ENCODE results near the gene CRIP1. TPM values are rescaled to one million over a fixed set of nuclear protein-coding genes. Genes with fewer than 3 reads are reported as not detected.

CRIP1 gene
- total RNA-seq, 1 donor from 2014 or later, result 5.2 TPM

DNA sequence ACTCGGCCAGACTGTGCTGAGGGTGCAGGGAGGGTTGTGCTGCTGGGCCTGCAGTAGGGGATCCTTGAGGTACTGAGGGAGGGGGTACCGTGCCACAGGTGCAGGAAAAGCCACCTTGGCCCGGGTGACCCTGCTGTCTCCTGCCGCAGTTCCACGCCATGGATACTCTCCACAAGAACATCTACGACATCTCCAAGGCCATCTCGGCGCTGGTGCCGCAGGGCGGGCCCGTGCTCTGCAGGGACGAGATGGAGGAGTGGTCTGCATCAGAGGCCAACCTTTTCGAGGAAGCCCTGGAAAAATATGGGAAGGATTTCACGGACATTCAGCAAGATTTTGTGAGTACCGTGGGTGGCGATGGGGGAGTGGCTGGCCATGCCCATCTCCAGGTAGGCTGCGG is 26.1 kb upstream of the CRIP1 start:
- Histone ChIP-seq H3K27me3 (ENCODE audit: control insufficient read depth in 3 of 3, insufficient read depth in 3 of 3, low read length in 3 of 3) (no peaks in the 10 kb centered on the region), H3K36me3 (ENCODE audit: control insufficient read depth in 3 of 3, insufficient read depth in 3 of 3, low read length in 3 of 3) (peaks cover 37 to 54% (median 47%) of the 10 kb centered on the region in 3 donors), H3K4me1 (ENCODE audit: control insufficient read depth in 3 of 3, insufficient read depth in 3 of 3, low read length in 3 of 3) (peaks cover 5 to 7% (median 6%) of the 10 kb centered on the region in 3 donors), H3K27ac (ENCODE audit: low read depth, low read length) (no peak overlapping the region), H3K4me3 (ENCODE audit: low read length in 3 of 3) (no peak overlapping the region), H3K9ac (ENCODE audit: low read depth in 1 of 3, low read length in 3 of 3) (no peak overlapping the region), H3K9me3 (ENCODE audit: control insufficient read depth in 3 of 3, low read length in 3 of 3) (no peaks in the 10 kb centered on the region)

GRCh38 chr14:105461903-105462302 is 24.8 kb upstream of the CRIP1 start:
- Histone ChIP-seq H3K9ac (ENCODE audit: low read depth in 1 of 3, low read length in 3 of 3) (no peak overlapping the region), H3K27me3 (ENCODE audit: control insufficient read depth in 3 of 3, insufficient read depth in 3 of 3, low read length in 3 of 3) (no peaks in the 10 kb centered on the region), H3K36me3 (ENCODE audit: control insufficient read depth in 3 of 3, insufficient read depth in 3 of 3, low read length in 3 of 3) (peaks cover 33 to 47% (median 38%) of the 10 kb centered on the region in 3 donors), H3K9me3 (ENCODE audit: control insufficient read depth in 3 of 3, low read length in 3 of 3) (no peaks in the 10 kb centered on the region), H3K4me1 (ENCODE audit: control insufficient read depth in 3 of 3, insufficient read depth in 3 of 3, low read length in 3 of 3) (peaks cover 12 to 14% (median 13%) of the 10 kb centered on the region in 3 donors), H3K4me3 (ENCODE audit: low read length in 3 of 3) (no peak overlapping the region), H3K27ac (ENCODE audit: low read depth, low read length) (no peak overlapping the region)

DNA sequence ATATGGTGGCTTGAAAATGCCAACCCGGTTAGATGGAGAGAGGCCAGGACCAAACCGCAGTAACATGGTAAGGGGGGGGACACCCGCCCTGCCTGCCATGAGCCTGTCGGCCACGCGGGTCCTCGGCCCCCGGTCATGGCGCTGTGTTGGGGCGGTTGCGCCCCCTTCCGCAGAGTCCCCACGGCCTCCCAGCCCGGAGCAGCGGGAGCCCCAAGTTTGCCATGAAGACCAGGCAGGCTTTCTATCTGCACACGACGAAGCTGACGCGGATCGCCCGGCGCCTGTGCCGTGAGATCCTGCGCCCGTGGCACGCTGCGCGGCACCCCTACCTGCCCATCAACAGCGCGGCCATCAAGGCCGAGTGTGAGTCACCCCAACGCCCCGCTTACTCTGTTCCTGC is 22.2 kb upstream of the CRIP1 start:
- Histone ChIP-seq H3K27ac (ENCODE audit: low read depth, low read length) (no peak overlapping the region), H3K4me3 (ENCODE audit: low read length in 3 of 3) (no peak overlapping the region), H3K36me3 (ENCODE audit: control insufficient read depth in 3 of 3, insufficient read depth in 3 of 3, low read length in 3 of 3) (peaks cover 31 to 47% (median 36%) of the 10 kb centered on the region in 3 donors), H3K27me3 (ENCODE audit: control insufficient read depth in 3 of 3, insufficient read depth in 3 of 3, low read length in 3 of 3) (no peaks in the 10 kb centered on the region), H3K4me1 (ENCODE audit: control insufficient read depth in 3 of 3, insufficient read depth in 3 of 3, low read length in 3 of 3) (peaks cover 25 to 36% (median 29%) of the 10 kb centered on the region in 3 donors), H3K9ac (ENCODE audit: low read depth in 1 of 3, low read length in 3 of 3) (no peak overlapping the region), H3K9me3 (ENCODE audit: control insufficient read depth in 3 of 3, low read length in 3 of 3) (no peaks in the 10 kb centered on the region)

GRCh38 chr14:105465209-105466031 is 21.3 kb upstream of the CRIP1 start:
- H3K4me1 ChIP-seq (ENCODE audit: control insufficient read depth in 3 of 3, insufficient read depth in 3 of 3, low read length in 3 of 3), result peaks cover 25 to 37% (median 32%) of the 10 kb centered on the region in 3 donors
- peaks cover 30 to 43% (median 33%) of the 10 kb centered on the region in 3 donors for H3K36me3 ChIP-seq (ENCODE audit: control insufficient read depth in 3 of 3, insufficient read depth in 3 of 3, low read length in 3 of 3)
- no peaks in the 10 kb centered on the region for H3K27me3 ChIP-seq (ENCODE audit: control insufficient read depth in 3 of 3, insufficient read depth in 3 of 3, low read length in 3 of 3)
- peak overlapping the region in 1 of 3 donors; percentile 45 for H3K9ac ChIP-seq (ENCODE audit: low read depth in 1 of 3, low read length in 3 of 3)
- no peak overlapping the region for H3K27ac ChIP-seq (ENCODE audit: low read depth, low read length)
- no peak overlapping the region for H3K4me3 ChIP-seq (ENCODE audit: low read length in 3 of 3)
- H3K9me3 ChIP-seq (ENCODE audit: control insufficient read depth in 3 of 3, low read length in 3 of 3), result no peaks in the 10 kb centered on the region

DNA sequence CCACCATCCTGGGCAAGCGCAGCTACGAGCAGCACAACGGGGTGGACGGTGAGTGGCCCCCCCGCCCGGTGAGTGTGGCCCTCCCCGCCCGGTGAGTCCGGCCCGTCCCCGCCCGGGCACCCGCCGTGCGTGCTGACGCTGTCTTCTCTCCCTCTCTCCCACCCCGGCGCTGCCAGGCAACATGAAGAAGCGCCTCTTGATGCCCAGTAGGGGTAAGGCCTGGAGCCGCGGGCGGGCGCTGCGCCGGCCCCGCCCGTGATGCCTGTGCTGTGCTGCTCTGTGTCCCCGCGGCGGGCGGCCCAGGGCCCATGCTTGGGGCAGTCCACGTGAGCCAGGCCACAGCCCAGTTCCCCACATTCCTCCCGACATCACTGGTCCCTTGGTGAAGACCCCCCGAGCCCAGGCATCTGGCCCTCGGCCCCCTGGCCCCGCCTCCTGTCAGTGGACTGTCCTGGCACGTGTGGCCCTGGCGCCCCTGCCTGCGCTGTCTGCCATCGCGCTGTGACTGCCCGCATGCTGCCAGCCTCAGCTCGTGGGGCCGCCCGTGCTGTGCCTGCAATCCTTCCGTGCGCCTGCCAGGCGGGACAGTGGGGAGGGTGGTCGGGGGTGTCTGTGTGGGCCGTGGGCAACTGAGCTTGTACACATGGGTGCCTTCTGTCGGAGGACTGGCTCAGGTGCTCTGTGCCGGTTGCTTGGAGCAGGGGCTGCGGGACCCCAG is 20.0 kb upstream of the CRIP1 start:
- Histone ChIP-seq H3K27ac (ENCODE audit: low read depth, low read length) (no peak overlapping the region), H3K9me3 (ENCODE audit: control insufficient read depth in 3 of 3, low read length in 3 of 3) (no peaks in the 10 kb centered on the region), H3K4me1 (ENCODE audit: control insufficient read depth in 3 of 3, insufficient read depth in 3 of 3, low read length in 3 of 3) (peaks cover 26 to 45% (median 40%) of the 10 kb centered on the region in 3 donors), H3K4me3 (ENCODE audit: low read length in 3 of 3) (no peak overlapping the region), H3K36me3 (ENCODE audit: control insufficient read depth in 3 of 3, insufficient read depth in 3 of 3, low read length in 3 of 3) (peaks cover 21 to 33% (median 21%) of the 10 kb centered on the region in 3 donors), H3K9ac (ENCODE audit: low read depth in 1 of 3, low read length in 3 of 3) (peak overlapping the region in 1 of 3 donors; percentile 23), H3K27me3 (ENCODE audit: control insufficient read depth in 3 of 3, insufficient read depth in 3 of 3, low read length in 3 of 3) (no peaks in the 10 kb centered on the region)

GRCh38 chr14:105467249-105467941 is 19.3 kb upstream of the CRIP1 start:
- Histone ChIP-seq H3K9ac (ENCODE audit: low read depth in 1 of 3, low read length in 3 of 3) (no peak overlapping the region), H3K9me3 (ENCODE audit: control insufficient read depth in 3 of 3, low read length in 3 of 3) (no peaks in the 10 kb centered on the region), H3K36me3 (ENCODE audit: control insufficient read depth in 3 of 3, insufficient read depth in 3 of 3, low read length in 3 of 3) (peaks cover 19 to 30% (median 21%) of the 10 kb centered on the region in 3 donors), H3K4me3 (ENCODE audit: low read length in 3 of 3) (no peak overlapping the region), H3K27me3 (ENCODE audit: control insufficient read depth in 3 of 3, insufficient read depth in 3 of 3, low read length in 3 of 3) (no peaks in the 10 kb centered on the region), H3K27ac (ENCODE audit: low read depth, low read length) (no peak overlapping the region), H3K4me1 (ENCODE audit: control insufficient read depth in 3 of 3, insufficient read depth in 3 of 3, low read length in 3 of 3) (peaks cover 32 to 52% (median 47%) of the 10 kb centered on the region in 3 donors)

GRCh38 chr14:105467942-105468471 is 18.7 kb upstream of the CRIP1 start:
- no peaks in the 10 kb centered on the region for H3K9me3 ChIP-seq (ENCODE audit: control insufficient read depth in 3 of 3, low read length in 3 of 3)
- no peak overlapping the region for H3K4me3 ChIP-seq (ENCODE audit: low read length in 3 of 3)
- no peaks in the 10 kb centered on the region for H3K27me3 ChIP-seq (ENCODE audit: control insufficient read depth in 3 of 3, insufficient read depth in 3 of 3, low read length in 3 of 3)
- H3K27ac ChIP-seq (ENCODE audit: low read depth, low read length), result peak overlapping the region; percentile 19
- peak overlapping the region in 1 of 3 donors; percentile 45 for H3K9ac ChIP-seq (ENCODE audit: low read depth in 1 of 3, low read length in 3 of 3)
- H3K36me3 ChIP-seq (ENCODE audit: control insufficient read depth in 3 of 3, insufficient read depth in 3 of 3, low read length in 3 of 3), result peaks cover 16 to 27% (median 17%) of the 10 kb centered on the region in 3 donors
- H3K4me1 ChIP-seq (ENCODE audit: control insufficient read depth in 3 of 3, insufficient read depth in 3 of 3, low read length in 3 of 3), result peaks cover 38 to 58% (median 53%) of the 10 kb centered on the region in 3 donors

GRCh38 chr14:105468621-105469241 is 18.0 kb upstream of the CRIP1 start:
- Histone ChIP-seq H3K4me3 (ENCODE audit: low read length in 3 of 3) (peak overlapping the region in 1 of 3 donors; percentile 29), H3K4me1 (ENCODE audit: control insufficient read depth in 3 of 3, insufficient read depth in 3 of 3, low read length in 3 of 3) (peaks cover 43 to 66% (median 59%) of the 10 kb centered on the region in 3 donors), H3K27me3 (ENCODE audit: control insufficient read depth in 3 of 3, insufficient read depth in 3 of 3, low read length in 3 of 3) (no peaks in the 10 kb centered on the region), H3K36me3 (ENCODE audit: control insufficient read depth in 3 of 3, insufficient read depth in 3 of 3, low read length in 3 of 3) (peaks cover 9 to 21% (median 13%) of the 10 kb centered on the region in 3 donors), H3K9me3 (ENCODE audit: control insufficient read depth in 3 of 3, low read length in 3 of 3) (no peaks in the 10 kb centered on the region), H3K27ac (ENCODE audit: low read depth, low read length) (peak overlapping the region; percentile 19), H3K9ac (ENCODE audit: low read depth in 1 of 3, low read length in 3 of 3) (peak overlapping the region in 1 of 3 donors; percentile 69)

Measured in skeletal muscle tissue (tissue), 4 donors.